Activated CD4-positive, alpha-beta T cell treated with anti-CD3 and anti-CD28 coated beads, Interleukin-2, amount 10 ng/mL, durations not matched to agents 24 days and 14 days (primary cell): ENCODE data around the gene ANO2. TPM values are rescaled to one million over a fixed set of nuclear protein-coding genes. Genes with fewer than 3 reads are reported as not detected.

ENCODE experiments used
- DNase-seq: peaks from one replicate; pipeline ENCODE4 v3.0.0; 2022
- H3K27ac Mint-ChIP-seq: one replicate; pipeline ENCODE4 v1.8.0; 2022; ENCODE audit warnings: mild to moderate bottlenecking, mixed read lengths
- H3K27me3 Mint-ChIP-seq: one replicate; pipeline ENCODE4 v1.8.0; 2022; ENCODE audit warnings: mixed read lengths
- H3K36me3 Mint-ChIP-seq: one replicate; pipeline ENCODE4 v1.8.0; 2022; ENCODE audit warnings: low read depth, mild to moderate bottlenecking, mixed read lengths
- H3K4me1 Mint-ChIP-seq: one replicate; pipeline ENCODE4 v1.8.0; 2021; ENCODE audit warnings: mixed read lengths
- H3K4me3 Mint-ChIP-seq: one replicate; pipeline ENCODE4 v1.8.0; 2022; ENCODE audit warnings: mild to moderate bottlenecking, moderate library complexity, mixed read lengths
- H3K9me3 Mint-ChIP-seq: one replicate; pipeline ENCODE4 v1.8.0; 2021; ENCODE audit warnings: mixed read lengths
- intact Hi-C: fragments of 100-400 bp; cut with micrococcal nuclease; formaldehyde crosslinking; loops from one replicate; pipeline ENCODE4 v1.15.1; 2023
- total RNA-seq: library from RNA; stranded (reverse); gene quantifications from 2 replicates; pipeline ENCODE4 v1.2.3, GENCODE V29; 2022

The ANO2 gene
- total RNA-seq, 1 donor from 2014 or later = not detected

GRCh38 chr12:5969974-5970690, 25.1 kb upstream of the ANO2 start:
- Mint-ChIP-seq H3K9me3 (no peaks in the 10 kb centered on the region), H3K4me1 (no peaks in the 10 kb centered on the region), H3K4me3 (no peak overlapping the region), H3K27me3 (peaks cover 3% of the 10 kb centered on the region), H3K36me3 (no peaks in the 10 kb centered on the region), H3K27ac (no peak overlapping the region)
- DNase-seq = no peak
- intact Hi-C loops = loop anchor here (5.0 kb wide), 1 partner anchor 67 kb away; no protein-coding TSS in a partner anchor

GRCh38 chr12:5969156-5969973, 24.3 kb upstream of the ANO2 start:
- Mint-ChIP-seq H3K4me1 (no peaks in the 10 kb centered on the region), H3K27me3 (peaks cover 7% of the 10 kb centered on the region), H3K27ac (no peak overlapping the region), H3K9me3 (no peaks in the 10 kb centered on the region), H3K4me3 (no peak overlapping the region), H3K36me3 (no peaks in the 10 kb centered on the region)
- intact Hi-C loops = loop anchor here (5.0 kb wide), 1 partner anchor 68 kb away; no protein-coding TSS in a partner anchor
- DNase-seq = no peak

GRCh38 chr12:5967645-5968415, 22.8 kb upstream of the ANO2 start:
- Mint-ChIP-seq H3K27me3 (peaks cover 7% of the 10 kb centered on the region), H3K4me3 (no peak overlapping the region), H3K9me3 (no peaks in the 10 kb centered on the region), H3K36me3 (no peaks in the 10 kb centered on the region), H3K4me1 (no peaks in the 10 kb centered on the region), H3K27ac (no peak overlapping the region)
- intact Hi-C loops = loop anchor here (5.0 kb wide), 1 partner anchor 69 kb away; no protein-coding TSS in a partner anchor
- DNase-seq = no peak

- DNase-seq = no peak
- Mint-ChIP-seq H3K36me3 (no peaks in the 10 kb centered on the region), H3K4me1 (no peaks in the 10 kb centered on the region), H3K9me3 (no peaks in the 10 kb centered on the region), H3K4me3 (no peak overlapping the region), H3K27me3 (peaks cover 7% of the 10 kb centered on the region), H3K27ac (no peak overlapping the region)
- intact Hi-C loops = loop anchor here (5.0 kb wide), 1 partner anchor 71 kb away; no protein-coding TSS in a partner anchor
Measured at GRCh38 chr12:5966486-5967095, 21.5 kb upstream of the ANO2 start.

GRCh38 chr12:5965950-5966383, 20.9 kb upstream of the ANO2 start:
- intact Hi-C loops = loop anchor here (5.0 kb wide), 1 partner anchor 71 kb away; no protein-coding TSS in a partner anchor
- Mint-ChIP-seq H3K27ac (no peak overlapping the region), H3K27me3 (peaks cover 10% of the 10 kb centered on the region), H3K36me3 (no peaks in the 10 kb centered on the region), H3K4me1 (no peaks in the 10 kb centered on the region), H3K9me3 (no peaks in the 10 kb centered on the region), H3K4me3 (no peak overlapping the region)
- DNase-seq = peak; percentile 81

- no peak for DNase-seq
- no peaks in the 10 kb centered on the region for H3K9me3 Mint-ChIP-seq
- H3K4me3 Mint-ChIP-seq = no peak overlapping the region
- H3K36me3 Mint-ChIP-seq = no peaks in the 10 kb centered on the region
- no peaks in the 10 kb centered on the region for H3K4me1 Mint-ChIP-seq
- peaks cover 14% of the 10 kb centered on the region for H3K27me3 Mint-ChIP-seq
- no peak overlapping the region for H3K27ac Mint-ChIP-seq
- intact Hi-C loops = loop anchor here (5.0 kb wide), 1 partner anchor 72 kb away; no protein-coding TSS in a partner anchor
Measured at GRCh38 chr12:5964913-5965900, 20.1 kb upstream of the ANO2 start.

- Mint-ChIP-seq H3K9me3 (no peaks in the 10 kb centered on the region), H3K27ac (no peak overlapping the region)
- intact Hi-C loops = no loop called here
Measured at GRCh38 chr12:5963515-5963914, 18.5 kb upstream of the ANO2 start.

GRCh38 chr12:5960783-5961182, 15.7 kb upstream of the ANO2 start:
- no peaks in the 10 kb centered on the region for H3K9me3 Mint-ChIP-seq
- no peaks in the 10 kb centered on the region for H3K36me3 Mint-ChIP-seq
- intact Hi-C loops = no loop called here
- H3K27me3 Mint-ChIP-seq = peaks cover 24% of the 10 kb centered on the region
- DNase-seq = no peak
- no peak overlapping the region for H3K27ac Mint-ChIP-seq
- no peaks in the 10 kb centered on the region for H3K4me1 Mint-ChIP-seq
- H3K4me3 Mint-ChIP-seq = no peak overlapping the region

More at GRCh38 chr12:5963515-5963914, 18.5 kb upstream of the ANO2 start:
- H3K4me3 Mint-ChIP-seq = no peak overlapping the region
- no peaks in the 10 kb centered on the region for H3K36me3 Mint-ChIP-seq
- H3K4me1 Mint-ChIP-seq = no peaks in the 10 kb centered on the region
- peaks cover 16% of the 10 kb centered on the region for H3K27me3 Mint-ChIP-seq
- DNase-seq = no peak

GRCh38 chr12:5956987-5957386, 11.9 kb upstream of the ANO2 start:
- H3K27me3 Mint-ChIP-seq = peaks cover 24% of the 10 kb centered on the region
- no peaks in the 10 kb centered on the region for H3K9me3 Mint-ChIP-seq
- no peak overlapping the region for H3K27ac Mint-ChIP-seq
- no peaks in the 10 kb centered on the region for H3K4me1 Mint-ChIP-seq
- intact Hi-C loops = no loop called here
- H3K4me3 Mint-ChIP-seq = no peak overlapping the region
- no peaks in the 10 kb centered on the region for H3K36me3 Mint-ChIP-seq
- no peak for DNase-seq

GRCh38 chr12:5954661-5955060, 9.6 kb upstream of the ANO2 start:
- H3K36me3 Mint-ChIP-seq = no peaks in the 10 kb centered on the region

GRCh38 chr12:5953835-5954586, 9.0 kb upstream of the ANO2 start:
- no peak for DNase-seq
- intact Hi-C loops = no loop called here
- no peaks in the 10 kb centered on the region for H3K9me3 Mint-ChIP-seq
- no peak overlapping the region for H3K4me3 Mint-ChIP-seq
- H3K27me3 Mint-ChIP-seq = peaks cover 28% of the 10 kb centered on the region
- H3K36me3 Mint-ChIP-seq = no peaks in the 10 kb centered on the region
- no peak overlapping the region for H3K27ac Mint-ChIP-seq
- H3K4me1 Mint-ChIP-seq = no peaks in the 10 kb centered on the region

More at GRCh38 chr12:5954661-5955060, 9.6 kb upstream of the ANO2 start:
- no peaks in the 10 kb centered on the region for H3K4me1 Mint-ChIP-seq
- peaks cover 26% of the 10 kb centered on the region for H3K27me3 Mint-ChIP-seq
- intact Hi-C loops = no loop called here
- H3K9me3 Mint-ChIP-seq = no peaks in the 10 kb centered on the region
- no peak for DNase-seq
- H3K27ac Mint-ChIP-seq = no peak overlapping the region
- no peak overlapping the region for H3K4me3 Mint-ChIP-seq

- Mint-ChIP-seq H3K27ac (no peak overlapping the region), H3K4me3 (no peak overlapping the region), H3K9me3 (no peaks in the 10 kb centered on the region), H3K4me1 (no peaks in the 10 kb centered on the region), H3K36me3 (no peaks in the 10 kb centered on the region), H3K27me3 (peaks cover 24% of the 10 kb centered on the region)
- intact Hi-C loops = no loop called here
- no peak for DNase-seq
Measured at GRCh38 chr12:5952031-5952430, 7.0 kb upstream of the ANO2 start.
